CD4-positive, alpha-beta T cell treated with Interleukin-2 at 100 ng/mL for 4 hours (primary cell): Measurements from ENCODE around the gene TTC23L.

Experiments
- DNase-seq: peaks from one replicate; pipeline ENCODE4 v3.0.0-alpha.2; 2020; ENCODE audit warnings: low spot score

Gene TTC23L

GRCh38 chr5:34833090-34833489 is 5.9 kb upstream of the TTC23L start:
- DNase-seq: no peak

GRCh38 chr5:34833976-34834793 is 4.8 kb upstream of the TTC23L start:
- no peak for DNase-seq

GRCh38 chr5:34834794-34835089 is 4.2 kb upstream of the TTC23L start:
- no peak for DNase-seq

- DNase-seq: no peak
These were observed 3.3 kb upstream of the TTC23L start for GRCh38 chr5:34835664-34836063.

GRCh38 chr5:34841816-34842215 is 2.9 kb downstream of the TTC23L start:
- DNase-seq: no peak

GRCh38 chr5:34842554-34842953 is 3.6 kb downstream of the TTC23L start:
- no peak for DNase-seq

- DNase-seq: no peak
These were observed 4.5 kb downstream of the TTC23L start for GRCh38 chr5:34843497-34843896.

GRCh38 chr5:34844106-34844505 is 5.1 kb downstream of the TTC23L start:
- DNase-seq: no peak

GRCh38 chr5:34844999-34845398 is 6.0 kb downstream of the TTC23L start:
- no peak for DNase-seq

GRCh38 chr5:34847056-34847455 is 8.1 kb downstream of the TTC23L start:
- DNase-seq: no peak

GRCh38 chr5:34847552-34847951 is 8.6 kb downstream of the TTC23L start:
- no peak for DNase-seq

- no peak for DNase-seq
These were observed 9.3 kb downstream of the TTC23L start for GRCh38 chr5:34848230-34848629.

GRCh38 chr5:34849253-34849652 is 10.3 kb downstream of the TTC23L start:
- DNase-seq: no peak

GRCh38 chr5:34854459-34855174 is 15.7 kb downstream of the TTC23L start:
- DNase-seq: no peak

- DNase-seq: no peak
These were observed 18.2 kb downstream of the TTC23L start for GRCh38 chr5:34857161-34857560.

GRCh38 chr5:34857894-34858293 is 18.9 kb downstream of the TTC23L start:
- no peak for DNase-seq

- no peak for DNase-seq
These were observed 19.8 kb downstream of the TTC23L start for GRCh38 chr5:34858790-34859189.

- no peak for DNase-seq
These were observed 20.3 kb downstream of the TTC23L start for GRCh38 chr5:34859253-34859652.

GRCh38 chr5:34863946-34864345 is 25.0 kb downstream of the TTC23L start:
- no peak for DNase-seq

GRCh38 chr5:34865091-34865490 is 26.1 kb downstream of the TTC23L start:
- DNase-seq: no peak

- DNase-seq: no peak
These were observed 28.1 kb downstream of the TTC23L start for GRCh38 chr5:34866989-34867471.

GRCh38 chr5:34867660-34868059 is 28.7 kb downstream of the TTC23L start:
- DNase-seq: no peak

GRCh38 chr5:34868791-34869190 is 29.8 kb downstream of the TTC23L start:
- DNase-seq: no peak

GRCh38 chr5:34869256-34869655 is 30.3 kb downstream of the TTC23L start:
- DNase-seq: no peak
